ENCODE data around the gene PCNP.
"Not testable (repeated sequence)": the region's sequence is repeated elsewhere in the genome, so short reads cannot be mapped to it uniquely, and the experiment has no call there.

Gene PCNP

DNA sequence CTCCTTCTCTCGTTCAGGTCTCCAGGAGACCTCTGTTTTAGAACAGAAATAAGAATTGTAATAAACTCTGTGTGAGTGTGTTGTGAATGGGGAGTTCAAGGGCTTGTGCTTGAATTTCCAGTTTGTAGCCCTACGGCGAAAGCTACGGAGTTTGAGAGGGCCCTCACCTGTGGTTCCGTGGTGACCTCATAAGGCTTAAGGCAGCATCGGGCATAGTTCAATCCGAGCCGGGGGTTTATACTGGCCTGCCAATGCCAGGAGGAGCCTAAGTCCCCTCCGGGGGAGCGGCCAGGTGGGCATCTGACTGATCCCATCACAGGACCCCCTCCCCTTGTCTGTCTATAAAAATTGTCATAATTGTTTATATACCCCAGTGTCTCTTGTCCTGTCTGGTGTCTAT lies 59.2 kb downstream of the PCNP start:
- no peak for DNase-seq (ENCODE audit: low read depth)

DNA sequence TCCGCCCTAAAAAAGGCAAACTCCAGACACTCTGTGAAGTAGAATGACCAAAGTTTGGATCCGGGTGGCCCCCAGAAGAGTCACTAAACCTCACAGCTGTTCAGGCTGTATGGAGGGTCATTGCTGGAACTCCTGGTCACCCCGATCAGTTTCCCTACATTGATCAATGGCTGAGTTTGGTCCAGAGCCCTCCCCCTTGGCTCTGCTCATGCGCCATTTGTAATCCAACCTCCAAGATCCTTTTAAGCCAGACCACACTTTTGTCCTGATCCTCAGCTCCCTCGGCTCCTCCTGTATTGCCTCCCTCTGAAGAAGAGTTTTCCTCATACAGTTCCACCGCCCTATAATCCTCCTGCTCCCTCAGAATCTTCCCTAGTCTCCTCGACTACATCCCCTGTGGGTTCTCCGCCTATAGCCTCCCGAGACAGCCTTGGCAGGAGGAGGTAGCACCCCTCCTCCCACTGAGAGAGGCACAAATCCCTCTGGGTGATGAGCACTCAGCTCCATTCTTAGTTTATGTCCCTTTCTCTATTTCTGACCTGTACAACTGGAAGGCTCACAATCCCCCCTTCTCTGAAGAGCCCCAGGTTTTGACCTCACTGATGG lies 60.7 kb downstream of the PCNP start:
- DNase-seq (ENCODE audit: low read depth): no peak

DNA sequence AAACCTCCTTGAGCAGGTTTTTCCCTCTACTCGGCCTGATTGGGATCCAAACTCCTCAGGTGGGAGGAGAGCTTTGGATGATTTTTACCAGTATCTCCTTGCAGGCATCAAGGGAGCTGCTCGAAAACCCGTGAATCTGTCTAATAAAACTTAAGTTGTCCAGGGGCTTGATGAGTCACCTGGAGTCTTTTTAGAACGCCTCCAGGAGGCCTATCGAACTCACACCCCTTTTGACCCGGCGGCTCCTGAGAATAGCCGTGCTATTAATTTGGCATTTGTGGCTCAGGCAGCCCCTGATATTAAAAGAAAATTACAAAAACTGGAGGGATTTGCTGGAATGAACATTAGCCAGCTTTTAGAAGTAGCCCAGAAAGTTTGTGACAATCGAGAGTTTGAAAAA lies 61.4 kb downstream of the PCNP start:
- no peak for DNase-seq (ENCODE audit: low read depth)

DNA sequence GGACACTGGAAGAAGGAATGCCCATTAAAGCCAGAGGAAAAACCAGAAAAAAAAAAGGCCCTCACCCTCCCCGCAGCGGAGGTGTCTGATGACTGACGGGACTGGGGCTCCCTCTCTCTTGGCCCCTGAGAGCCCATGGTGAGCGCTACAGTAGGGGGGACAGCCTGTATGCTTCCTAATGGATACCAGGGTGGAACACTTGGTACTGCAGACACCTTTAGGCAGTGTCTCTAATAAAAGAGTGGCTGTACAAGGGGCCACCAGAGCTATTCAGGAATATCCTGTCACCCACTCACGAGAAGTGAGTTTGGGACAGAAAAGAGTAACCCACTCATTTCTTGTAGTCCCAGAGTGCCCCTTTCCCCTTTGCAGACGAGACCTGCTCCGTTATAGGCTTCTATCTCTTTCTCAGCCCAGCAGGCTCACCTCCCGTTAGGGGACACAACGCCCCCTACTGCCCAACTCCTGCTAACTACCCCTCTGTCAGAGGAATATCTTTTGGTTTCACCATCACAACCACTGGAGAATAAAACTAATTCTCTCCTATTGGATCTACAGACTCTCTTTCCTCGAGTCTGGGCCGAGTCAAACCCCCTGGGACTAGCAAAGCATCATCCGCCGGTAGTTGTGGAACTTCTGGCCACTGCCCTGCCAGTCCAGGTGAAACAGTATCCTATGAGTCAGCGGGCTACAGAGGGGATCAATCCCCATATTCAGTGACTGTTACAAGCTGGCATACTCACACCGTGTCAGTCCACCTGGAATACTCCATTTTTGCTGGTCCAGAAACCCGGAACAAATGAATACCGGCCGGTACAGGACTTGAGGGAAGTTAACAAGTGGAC lies 62.2 kb downstream of the PCNP start:
- DNase-seq (ENCODE audit: low read depth): peak; percentile 35

DNA sequence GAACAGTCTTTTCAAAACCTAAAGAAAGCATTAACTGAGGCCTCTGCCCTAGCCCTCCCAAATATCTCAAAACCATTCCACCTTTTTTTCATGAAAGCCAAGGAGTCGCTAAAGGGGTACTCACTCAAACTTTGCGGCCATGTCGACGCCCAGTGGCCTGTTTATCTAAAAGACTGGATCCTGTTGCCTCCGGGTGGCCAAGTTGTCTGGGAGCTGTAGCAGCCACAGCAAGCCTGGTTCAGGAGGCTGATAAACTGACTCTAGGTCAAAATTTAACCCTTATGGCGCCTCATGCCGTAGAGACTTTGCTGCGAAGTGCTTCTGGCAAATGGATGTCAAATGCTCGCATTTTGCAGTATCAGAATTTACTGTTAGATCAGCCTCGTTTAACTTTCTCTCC lies 63.5 kb downstream of the PCNP start:
- no peak for DNase-seq (ENCODE audit: low read depth)

DNA sequence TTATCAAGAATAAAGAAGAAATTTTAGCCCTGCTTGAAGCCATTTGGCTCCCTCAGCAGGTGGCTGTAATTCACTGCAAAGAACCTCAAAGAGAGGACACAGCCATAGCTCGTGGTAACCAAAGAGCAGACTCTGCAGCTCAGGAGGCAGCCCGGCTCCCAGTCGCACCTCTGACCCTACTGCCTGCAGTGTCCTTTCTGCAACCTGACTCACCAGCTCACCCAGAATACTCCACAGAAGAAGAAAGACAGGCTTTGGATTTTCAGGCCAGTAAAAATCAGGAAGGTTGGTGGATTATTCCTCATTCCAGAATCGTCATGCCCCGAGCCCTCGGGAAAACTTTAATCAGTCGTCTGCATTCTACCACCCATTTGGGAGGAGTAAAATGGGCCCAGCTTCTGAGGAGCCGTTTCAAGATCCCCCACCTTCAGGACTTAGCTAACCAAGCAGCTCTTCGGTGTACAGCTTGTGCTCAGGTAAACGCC lies 64.3 kb downstream of the PCNP start:
- DNase-seq (ENCODE audit: low read depth): peak; percentile 7

DNA sequence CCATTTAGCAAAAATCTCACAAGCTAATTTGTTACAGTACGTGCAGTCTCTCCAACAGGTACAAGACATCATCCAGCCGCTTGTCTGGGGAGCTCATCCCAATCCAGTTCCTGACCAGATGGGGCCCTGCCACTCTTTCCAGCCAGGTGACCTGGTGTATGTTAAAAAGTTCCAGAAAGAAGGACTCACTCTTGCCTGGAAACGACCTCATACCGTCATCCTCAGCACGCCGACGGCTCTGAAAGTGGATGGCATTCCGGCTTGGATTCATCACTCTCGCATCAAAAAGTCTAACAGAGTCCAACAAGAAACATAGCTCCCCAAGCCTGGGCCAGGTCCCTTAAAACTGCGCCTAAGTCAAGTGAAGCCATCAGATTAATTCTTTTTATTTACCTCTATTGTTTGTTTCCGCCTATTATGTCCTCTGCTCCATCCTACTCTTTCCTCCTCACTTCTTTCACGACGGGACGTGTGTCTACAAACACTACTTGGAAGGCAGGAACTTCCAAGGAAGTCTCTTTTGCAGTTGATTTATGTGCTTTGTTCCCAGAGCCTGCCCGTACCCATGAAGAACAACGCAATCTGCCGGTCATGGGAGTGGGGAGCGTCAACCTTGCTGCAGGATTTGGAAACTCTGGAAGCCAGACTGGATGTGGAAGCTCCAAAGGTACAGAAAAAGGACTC lies 65.4 kb downstream of the PCNP start:
- no peak for DNase-seq (ENCODE audit: low read depth)

DNA sequence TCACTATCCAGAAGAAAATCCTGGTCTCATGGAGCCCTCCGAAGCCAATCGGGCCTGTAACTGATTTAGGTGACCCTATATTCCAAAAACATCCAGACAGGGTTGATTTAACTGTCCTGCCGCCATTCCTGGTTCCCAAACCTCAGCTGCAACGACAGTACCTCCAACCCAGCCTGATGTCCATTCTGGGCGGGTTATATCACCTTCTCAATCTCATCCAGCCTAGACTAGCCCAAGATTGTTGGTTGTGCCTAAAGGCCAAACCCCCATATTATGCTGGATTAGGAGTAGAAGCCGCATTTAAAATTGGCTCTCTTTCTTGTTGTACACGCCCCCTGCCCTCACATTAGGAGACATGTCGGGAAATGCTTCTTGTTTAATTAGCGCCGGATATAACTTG lies 66.3 kb downstream of the PCNP start:
- DNase-seq (ENCODE audit: low read depth): no peak

DNA sequence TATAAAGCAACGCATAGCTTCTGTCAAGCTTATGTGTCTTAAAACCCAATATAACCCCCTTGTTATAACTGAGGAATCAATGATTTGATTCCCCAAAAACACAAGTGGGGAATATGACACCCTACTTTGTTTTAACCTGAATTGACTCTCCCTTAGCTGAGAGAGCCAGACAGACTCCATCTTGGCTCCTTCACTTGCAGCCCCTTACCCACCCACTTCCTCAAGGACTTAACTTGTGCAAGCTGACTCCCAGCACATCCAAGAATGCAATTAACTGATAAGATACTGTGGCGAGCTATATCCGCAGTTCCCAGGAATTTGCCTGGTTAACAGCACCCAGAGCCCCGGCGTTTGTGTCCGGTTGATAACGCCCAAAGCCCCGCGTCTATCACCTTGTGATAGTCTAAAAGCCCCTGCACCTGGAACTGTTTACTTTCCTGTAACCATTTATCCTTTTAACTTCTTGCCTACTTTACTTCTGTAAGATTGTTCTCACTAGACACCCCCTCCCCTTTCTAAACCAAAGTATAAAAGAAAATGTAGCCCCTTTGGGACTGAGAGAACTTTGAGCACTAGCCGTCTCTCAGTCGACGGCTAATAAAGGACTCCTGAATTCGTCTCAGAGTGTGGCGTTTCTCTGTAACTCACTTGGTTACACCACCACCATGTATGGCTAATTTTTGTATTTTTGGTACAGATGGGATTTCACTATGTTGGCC lies 67.6 kb downstream of the PCNP start:
- not testable (repeated sequence) for DNase-seq (ENCODE audit: low read depth)

DNA sequence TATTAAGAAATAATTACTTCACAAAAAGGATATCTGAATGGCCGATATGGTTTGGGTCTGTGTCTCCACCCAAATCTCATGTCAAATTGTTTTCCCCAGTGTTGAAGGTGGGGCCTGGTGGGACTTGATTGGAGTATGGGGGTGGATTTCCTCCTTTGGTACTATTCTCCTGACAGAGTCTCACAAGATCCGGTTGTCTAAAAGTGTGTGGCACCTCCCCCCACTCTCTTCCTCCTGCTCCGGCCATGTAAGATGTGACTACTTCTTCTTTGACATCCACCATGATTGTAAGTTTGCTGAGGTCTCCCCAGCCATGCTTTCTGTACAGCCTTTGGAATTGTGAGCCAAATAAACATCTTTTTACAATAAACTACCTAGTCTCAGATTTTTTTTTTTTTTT lies 68.5 kb downstream of the PCNP start:
- DNase-seq (ENCODE audit: low read depth): no peak

DNA sequence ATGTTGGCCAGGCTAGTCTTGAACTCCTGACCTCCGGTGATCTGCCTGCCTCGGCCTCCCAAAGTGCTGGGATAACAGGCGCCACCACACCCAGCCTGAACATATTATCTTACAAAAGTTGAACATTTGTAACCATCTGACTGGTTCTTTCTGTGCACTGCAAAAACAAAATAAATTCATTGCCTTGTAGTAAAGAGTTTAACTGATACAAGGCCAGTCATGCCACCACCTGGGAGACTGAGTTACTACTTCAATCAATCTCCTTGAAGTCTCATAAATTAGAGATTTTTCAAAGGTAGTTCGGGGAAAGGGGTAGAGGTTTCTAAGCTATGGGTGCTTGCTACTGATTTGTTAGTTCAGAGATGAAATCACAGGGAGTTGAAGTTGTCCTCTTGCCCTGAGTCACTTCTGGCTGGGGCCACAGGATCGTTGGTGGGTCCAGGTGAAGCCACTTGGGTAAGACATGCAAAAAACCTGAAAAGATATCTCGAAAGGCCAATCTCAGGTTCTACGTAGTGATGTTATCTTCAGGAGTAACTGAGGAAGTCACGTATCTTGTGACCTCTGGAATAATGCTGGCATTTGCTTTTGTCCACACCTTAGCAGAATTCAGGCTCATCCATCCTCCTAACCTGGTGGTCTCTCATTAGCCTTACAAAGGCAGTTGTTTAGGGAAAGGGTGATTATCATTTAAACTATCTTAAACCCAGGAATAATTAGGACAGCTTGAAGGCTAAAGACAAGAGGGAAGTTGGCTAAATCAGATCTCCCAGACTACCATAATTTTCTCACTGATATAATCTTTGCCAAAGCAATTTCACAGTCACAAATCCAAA lies 69.2 kb downstream of the PCNP start:
- no peak for DNase-seq (ENCODE audit: low read depth)
